Muscle layer of duodenum (tissue), 2 donors: ENCODE results near the gene PHF1.
"Not testable (repeated sequence)": the region's sequence is repeated elsewhere in the genome, so short reads cannot be mapped to it uniquely, and the experiment has no call there.

Experiments
- H3K27ac ChIP-seq: one replicate; pipeline ENCODE4 v1.7.0; 2013; ENCODE audit warnings: mild to moderate bottlenecking, low read length
- H3K27me3 ChIP-seq: one replicate; pipeline ENCODE4 v1.7.0; 2013; ENCODE audit warnings: low read depth, mild to moderate bottlenecking, control low read depth, low read length
- H3K36me3 ChIP-seq, 2 donors: one replicate each; pipeline ENCODE4 v1.7.0; 2013; ENCODE audit warnings: low read length in 2 of 2, control low read depth in 1 of 2, mild to moderate bottlenecking in 1 of 2; ENCODE audit not compliant: insufficient read depth in 2 of 2, control insufficient read depth in 1 of 2
- H3K4me1 ChIP-seq, 2 donors: one replicate each; pipeline ENCODE4 v1.7.0; 2013; ENCODE audit warnings: low read length in 2 of 2, mild to moderate bottlenecking in 2 of 2, control low read depth in 1 of 2, moderate library complexity in 1 of 2; ENCODE audit not compliant: insufficient read depth in 2 of 2, control insufficient read depth in 1 of 2
- H3K4me3 ChIP-seq, 2 donors: one replicate each; pipeline ENCODE4 v1.7.0; 2013; ENCODE audit warnings: low read length in 2 of 2, low read depth in 1 of 2, mild to moderate bottlenecking in 1 of 2
- H3K9me3 ChIP-seq, 2 donors: one replicate each; pipeline ENCODE4 v1.7.0; 2013; ENCODE audit warnings: low read length in 2 of 2, control low read depth in 1 of 2, mild to moderate bottlenecking in 1 of 2; ENCODE audit not compliant: control insufficient read depth in 1 of 2
- donor health status: healthy.

The PHF1 gene

DNA sequence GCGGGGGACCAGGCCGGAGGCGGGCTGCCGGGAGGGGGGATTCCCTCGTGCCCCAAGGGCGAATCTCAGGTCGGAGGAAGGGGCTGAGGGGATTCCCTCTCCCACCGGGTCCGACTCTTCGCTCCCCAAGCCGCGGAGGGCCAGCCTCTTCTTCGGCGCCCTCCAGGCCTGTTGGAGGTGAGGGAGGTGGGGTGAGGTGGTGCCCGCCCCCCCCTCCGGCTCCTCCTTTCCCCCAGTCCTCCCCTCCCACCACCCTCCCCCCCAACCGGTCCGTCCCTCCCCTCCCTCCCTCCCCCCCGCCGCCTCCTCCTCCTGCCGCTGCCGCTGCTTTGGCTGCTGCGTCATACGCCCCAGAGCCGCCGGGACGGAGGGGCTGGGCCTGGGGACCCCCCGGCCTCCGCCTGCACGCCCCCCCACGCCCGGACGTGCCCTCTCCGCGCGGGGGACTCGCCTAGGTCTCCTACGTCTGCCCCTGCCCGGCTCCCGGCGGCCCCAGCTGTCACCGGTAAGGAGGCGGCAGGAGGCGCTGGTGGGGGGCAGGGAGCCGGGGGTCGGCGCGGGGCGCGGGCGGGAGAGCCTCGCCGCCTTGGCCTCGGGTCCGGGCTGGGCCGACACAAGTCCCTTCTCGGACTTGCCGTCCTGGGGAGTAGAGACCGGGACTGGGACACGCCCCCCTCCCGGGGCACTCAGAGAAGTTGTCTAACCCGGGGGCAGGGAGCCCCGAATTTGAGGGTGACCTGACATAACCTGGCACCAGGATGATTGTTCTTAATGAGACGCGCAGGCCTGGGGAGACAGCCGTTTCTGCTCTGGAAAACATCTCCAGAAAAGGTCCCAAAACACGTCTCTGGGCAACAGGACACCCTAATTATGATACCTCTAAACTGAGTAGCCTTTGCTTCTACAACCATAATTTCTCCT lies at the start of gene PHF1:
Gene PHF1 (plus strand): TSS at position 304 of the 921 bp plus-strand sequence. CDS start 1,250 bp downstream, outside the sequence.
- peaks cover 29 to 39% of the 10 kb centered on the region in 2 donors for H3K36me3 ChIP-seq
- peak within 1 kb of the TSS; percentile 85 for H3K27ac ChIP-seq
- H3K9me3 ChIP-seq, result no peaks in the 10 kb centered on the region
- peak within 1 kb of the TSS; percentile 88 for H3K4me3 ChIP-seq
- no peaks in the 10 kb centered on the region for H3K27me3 ChIP-seq
- H3K4me1 ChIP-seq, result peaks cover 3 to 29% of the 10 kb centered on the region in 2 donors

- not testable (repeated sequence) for H3K4me3 ChIP-seq, H3K36me3 ChIP-seq, H3K9me3 ChIP-seq, H3K27ac ChIP-seq, H3K27me3 ChIP-seq, H3K4me1 ChIP-seq
Observed at GRCh38 chr6:33363486-33363885, 47.3 kb upstream of the PHF1 start.

- H3K36me3 ChIP-seq, H3K4me1 ChIP-seq, H3K27ac ChIP-seq, H3K9me3 ChIP-seq, H3K4me3 ChIP-seq, H3K27me3 ChIP-seq: not testable (repeated sequence)
Observed at GRCh38 chr6:33364475-33365205, 46.2 kb upstream of the PHF1 start.

- not testable (repeated sequence) for H3K27me3 ChIP-seq, H3K36me3 ChIP-seq, H3K27ac ChIP-seq, H3K9me3 ChIP-seq, H3K4me1 ChIP-seq, H3K4me3 ChIP-seq
Observed at GRCh38 chr6:33365206-33365971, 45.4 kb upstream of the PHF1 start.

DNA sequence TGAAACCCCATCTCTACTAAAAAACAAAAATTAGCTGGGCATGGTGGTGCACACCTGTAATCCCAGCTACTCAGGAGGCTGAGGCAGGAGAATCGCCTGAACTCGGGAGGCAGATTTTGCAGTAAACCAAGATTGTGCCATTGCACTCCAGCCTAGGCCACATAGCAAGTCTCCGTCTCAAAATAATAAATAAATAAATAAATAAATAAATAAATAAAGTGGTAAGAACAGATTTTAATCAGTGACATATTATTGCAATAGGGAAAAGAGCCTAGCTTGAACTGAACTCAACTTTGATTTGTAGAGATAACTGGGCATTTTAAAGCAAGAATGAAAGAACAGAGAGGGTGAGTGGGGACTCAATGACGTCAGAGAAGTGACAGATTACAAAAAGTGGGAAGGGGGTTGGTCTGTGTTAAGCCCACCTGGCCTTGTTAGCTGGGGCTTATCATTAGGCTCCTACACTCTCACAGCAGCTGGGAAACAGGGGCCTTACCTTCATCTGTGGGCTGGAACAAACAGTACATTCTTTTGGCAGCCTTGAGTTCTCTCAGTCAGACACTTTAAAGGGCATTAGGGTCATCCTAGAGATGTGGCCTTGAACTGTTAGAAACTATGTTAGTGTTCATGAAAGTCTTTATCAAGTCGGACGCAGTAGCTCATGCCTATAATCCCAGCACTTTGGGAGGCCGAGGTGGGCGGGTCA lies 43.7 kb upstream of the PHF1 start:
- no peaks in the 10 kb centered on the region for H3K4me1 ChIP-seq
- no peak overlapping the region for H3K4me3 ChIP-seq
- no peaks in the 10 kb centered on the region for H3K36me3 ChIP-seq
- no peaks in the 10 kb centered on the region for H3K9me3 ChIP-seq
- no peaks in the 10 kb centered on the region for H3K27me3 ChIP-seq
- H3K27ac ChIP-seq, result no peak overlapping the region

DNA sequence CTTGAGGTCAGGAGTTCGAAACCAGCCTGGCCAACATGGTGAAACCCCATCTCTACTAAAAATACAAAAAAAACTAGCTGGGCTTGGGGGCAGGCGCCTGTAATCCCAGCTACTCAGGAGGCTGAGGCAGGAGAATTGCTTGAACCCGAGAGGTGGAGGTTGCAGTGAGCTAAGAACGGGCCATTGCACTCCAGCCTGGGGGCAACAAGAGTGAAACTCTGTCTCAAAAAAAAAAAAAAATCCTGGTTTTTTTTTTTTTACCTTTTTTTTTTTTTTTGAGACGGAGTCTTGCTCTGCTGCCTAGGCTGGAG lies 43.1 kb upstream of the PHF1 start:
- H3K36me3 ChIP-seq, H3K4me3 ChIP-seq, H3K4me1 ChIP-seq, H3K27me3 ChIP-seq, H3K9me3 ChIP-seq, H3K27ac ChIP-seq: not testable (repeated sequence)

GRCh38 chr6:33371901-33372300 lies 38.9 kb upstream of the PHF1 start:
- not testable (repeated sequence) for H3K9me3 ChIP-seq, H3K4me3 ChIP-seq, H3K27ac ChIP-seq, H3K27me3 ChIP-seq, H3K36me3 ChIP-seq
- peaks cover 0 to 20% of the 10 kb centered on the region in 2 donors for H3K4me1 ChIP-seq

GRCh38 chr6:33372526-33373123 lies 38.2 kb upstream of the PHF1 start:
- no peaks in the 10 kb centered on the region for H3K9me3 ChIP-seq
- no peak overlapping the region for H3K27ac ChIP-seq
- H3K27me3 ChIP-seq, result no peaks in the 10 kb centered on the region
- peaks cover 0 to 20% of the 10 kb centered on the region in 2 donors for H3K4me1 ChIP-seq
- no peaks in the 10 kb centered on the region for H3K36me3 ChIP-seq
- H3K4me3 ChIP-seq, result no peak overlapping the region

GRCh38 chr6:33373960-33374910 lies 36.6 kb upstream of the PHF1 start:
- Histone ChIP-seq H3K27me3 (no peaks in the 10 kb centered on the region), H3K36me3 (no peaks in the 10 kb centered on the region), H3K4me1 (peaks cover 0 to 20% of the 10 kb centered on the region in 2 donors), H3K4me3 (no peak overlapping the region), H3K27ac (no peak overlapping the region), H3K9me3 (no peaks in the 10 kb centered on the region)

GRCh38 chr6:33375143-33375671 lies 35.6 kb upstream of the PHF1 start:
- Histone ChIP-seq H3K4me3 (no peak overlapping the region), H3K9me3 (no peaks in the 10 kb centered on the region), H3K36me3 (no peaks in the 10 kb centered on the region), H3K27ac (no peak overlapping the region), H3K4me1 (peaks cover 0 to 20% of the 10 kb centered on the region in 2 donors), H3K27me3 (no peaks in the 10 kb centered on the region)
